Right lung (tissue), 5 donors: ENCODE results near the gene FAM13A. TPM values are rescaled to one million over a fixed set of nuclear protein-coding genes. Genes with fewer than 3 reads are reported as not detected.
"Not testable (repeated sequence)": the region's sequence is repeated elsewhere in the genome, so short reads cannot be mapped to it uniquely, and the experiment has no call there.

ENCODE experiments used
- DNase-seq, 2 donors: peaks; one replicate each; pipeline ENCODE4 v3.0.0-alpha.2; 2013
- polyA plus RNA-seq, 5 donors: library from polyadenylated mRNA; unstranded; fragments of 120-200 nt; gene quantifications; one replicate each; pipeline versions ENCODE4 v1.2.1 to v1.2.3, GENCODE V29; 2013; ENCODE audit warnings: inconsistent platforms in 1 of 5, low replicate concordance in 1 of 5; ENCODE audit not compliant: insufficient read length in 5 of 5, insufficient read depth in 1 of 5

Gene FAM13A
- polyA plus RNA-seq, 5 donors, result 40.8 to 65.3 (median 60.1) TPM

- DNase-seq, result peak; percentile 50 to 52
Measured at GRCh38 chr4:89001647-89002445, 55.1 kb downstream of the FAM13A start.

GRCh38 chr4:89000844-89001360 lies 56.1 kb downstream of the FAM13A start:
- DNase-seq, result peak in 1 of 2 donors; percentile 31

GRCh38 chr4:89000382-89000781 lies 56.6 kb downstream of the FAM13A start:
- no peak for DNase-seq

GRCh38 chr4:88999392-88999930 lies 57.5 kb downstream of the FAM13A start:
- no peak for DNase-seq

GRCh38 chr4:88998891-88999290 lies 58.1 kb downstream of the FAM13A start:
- no peak for DNase-seq

GRCh38 chr4:88998001-88998400 lies 59.0 kb downstream of the FAM13A start:
- no peak for DNase-seq

GRCh38 chr4:88995874-88996273 lies 61.1 kb downstream of the FAM13A start:
- DNase-seq, result no peak

GRCh38 chr4:88995257-88995656 lies 61.7 kb downstream of the FAM13A start:
- DNase-seq, result not testable (repeated sequence)

GRCh38 chr4:88993246-88993645 lies 63.7 kb downstream of the FAM13A start:
- DNase-seq, result no peak

- no peak for DNase-seq
Measured at GRCh38 chr4:88991746-88992145, 65.2 kb downstream of the FAM13A start.

- peak; percentile 52 to 57 for DNase-seq
Measured at GRCh38 chr4:88989990-88990389, 67.0 kb downstream of the FAM13A start.

- DNase-seq, result peak; percentile 38
Measured at GRCh38 chr4:88985088-88985773, 71.8 kb downstream of the FAM13A start.

- DNase-seq, result no peak
Measured at GRCh38 chr4:88982757-88983156, 74.2 kb downstream of the FAM13A start.

- no peak for DNase-seq
Measured at GRCh38 chr4:88981993-88982392, 75.0 kb downstream of the FAM13A start.

- no peak for DNase-seq
Measured at GRCh38 chr4:88981556-88981955, 75.4 kb downstream of the FAM13A start.

- no peak for DNase-seq
Measured at GRCh38 chr4:88979276-88979675, 77.7 kb downstream of the FAM13A start.

GRCh38 chr4:88976775-88977035 lies 80.3 kb downstream of the FAM13A start:
- DNase-seq, result no peak

- peak in 1 of 2 donors; percentile 12 for DNase-seq
Measured at GRCh38 chr4:88975958-88976774, 80.8 kb downstream of the FAM13A start.

GRCh38 chr4:88971536-88971935 lies 85.4 kb downstream of the FAM13A start:
- no peak for DNase-seq

GRCh38 chr4:88969746-88970145 lies 87.2 kb downstream of the FAM13A start:
- no peak for DNase-seq

GRCh38 chr4:88969271-88969670 lies 87.7 kb downstream of the FAM13A start:
- no peak for DNase-seq

- DNase-seq, result no peak
Measured at GRCh38 chr4:88967883-88968331, 89.1 kb downstream of the FAM13A start.
